GM12872 (cell line): ENCODE data around the gene PLXNB2.

ENCODE experiments used
- TF ChIP-seq, protein P1 (sequence below): IDR thresholded peaks from 3 replicates; pipeline ENCODE4 v1.5.1; 2011; ENCODE audit warnings: low read depth, mild to moderate bottlenecking, low read length, moderate library complexity; ENCODE audit not compliant: insufficient read depth

PLXNB2 gene

DNA sequence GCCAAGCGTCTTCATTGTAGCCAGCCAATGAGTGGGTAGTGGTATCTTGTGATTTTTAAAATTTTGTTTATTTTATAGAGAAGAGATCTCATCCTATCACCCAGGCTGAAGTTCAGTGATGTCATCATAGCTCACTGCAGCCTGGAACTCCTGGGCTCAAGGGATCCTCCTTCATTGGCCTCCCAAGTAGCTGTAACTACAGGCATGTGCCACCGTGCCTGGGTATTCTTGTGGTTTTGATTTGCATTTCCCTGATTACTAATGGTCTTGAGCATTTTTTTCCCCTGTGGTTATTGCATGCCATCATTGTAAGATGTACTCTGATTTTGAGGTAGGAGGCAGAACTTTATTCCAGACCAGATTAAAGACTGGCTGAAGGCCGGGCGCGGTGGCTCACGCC is 21.8 kb upstream of the PLXNB2 start:
- TF ChIP-seq, protein P1, sequence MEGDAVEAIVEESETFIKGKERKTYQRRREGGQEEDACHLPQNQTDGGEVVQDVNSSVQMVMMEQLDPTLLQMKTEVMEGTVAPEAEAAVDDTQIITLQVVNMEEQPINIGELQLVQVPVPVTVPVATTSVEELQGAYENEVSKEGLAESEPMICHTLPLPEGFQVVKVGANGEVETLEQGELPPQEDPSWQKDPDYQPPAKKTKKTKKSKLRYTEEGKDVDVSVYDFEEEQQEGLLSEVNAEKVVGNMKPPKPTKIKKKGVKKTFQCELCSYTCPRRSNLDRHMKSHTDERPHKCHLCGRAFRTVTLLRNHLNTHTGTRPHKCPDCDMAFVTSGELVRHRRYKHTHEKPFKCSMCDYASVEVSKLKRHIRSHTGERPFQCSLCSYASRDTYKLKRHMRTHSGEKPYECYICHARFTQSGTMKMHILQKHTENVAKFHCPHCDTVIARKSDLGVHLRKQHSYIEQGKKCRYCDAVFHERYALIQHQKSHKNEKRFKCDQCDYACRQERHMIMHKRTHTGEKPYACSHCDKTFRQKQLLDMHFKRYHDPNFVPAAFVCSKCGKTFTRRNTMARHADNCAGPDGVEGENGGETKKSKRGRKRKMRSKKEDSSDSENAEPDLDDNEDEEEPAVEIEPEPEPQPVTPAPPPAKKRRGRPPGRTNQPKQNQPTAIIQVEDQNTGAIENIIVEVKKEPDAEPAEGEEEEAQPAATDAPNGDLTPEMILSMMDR = no peak

DNA sequence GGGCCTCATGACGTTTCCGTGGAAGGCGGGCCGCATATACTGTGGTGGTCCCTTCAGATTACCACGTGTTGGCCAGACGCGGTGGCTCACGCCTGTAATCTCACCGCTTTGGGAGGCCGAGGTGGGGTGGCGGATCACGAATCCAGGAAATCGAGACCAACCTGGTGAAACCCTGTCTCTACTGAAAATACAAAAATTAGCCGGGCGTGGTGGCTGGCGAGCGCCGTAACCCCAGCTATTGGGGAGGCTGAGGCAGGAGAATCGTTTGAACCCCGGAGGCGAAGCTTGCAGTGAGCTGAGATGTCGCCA is 20.2 kb upstream of the PLXNB2 start:
- TF ChIP-seq, protein P1 = no peak

DNA sequence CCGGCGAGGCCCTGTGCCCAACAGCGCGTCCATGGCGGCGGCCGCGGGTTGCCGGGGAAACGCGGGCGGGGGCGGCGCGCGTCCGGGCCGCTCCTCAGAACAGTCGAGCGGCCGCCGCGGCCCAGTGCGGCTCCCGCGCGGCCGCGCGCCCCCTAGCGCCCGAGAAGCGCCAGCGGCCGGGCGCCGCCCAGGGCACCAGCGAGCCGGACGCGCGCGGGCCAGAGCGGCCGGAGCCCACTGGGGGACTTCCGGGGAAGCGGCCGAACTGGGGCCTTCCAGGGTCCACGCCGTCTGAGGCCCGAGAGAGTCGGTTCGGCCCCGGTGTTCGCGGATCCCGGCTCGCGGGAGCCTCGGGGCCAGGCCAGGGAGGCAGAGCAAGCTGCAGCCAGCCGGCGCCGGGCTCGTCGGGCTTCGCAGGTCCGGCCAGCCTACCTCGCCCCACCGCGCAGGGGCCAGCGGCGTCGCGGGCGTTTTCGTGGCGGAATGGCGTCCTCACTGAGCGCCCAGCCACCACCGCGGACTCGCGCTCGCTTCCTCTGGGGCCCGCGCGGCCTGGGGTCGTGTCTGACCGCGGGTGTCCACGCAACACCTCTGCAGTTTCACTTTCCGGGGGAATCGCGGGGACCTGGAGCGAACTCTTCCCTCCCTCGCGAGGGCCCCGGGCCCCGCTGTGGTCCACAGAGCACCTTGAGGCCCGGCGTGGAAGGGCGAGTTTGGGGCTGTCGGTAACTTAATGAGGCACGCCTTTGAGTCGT is 19.7 kb upstream of the PLXNB2 start, which contains the start of gene DENND6B:
DENND6B (minus strand) TSS at position 57 of the 755 bp plus-strand sequence; CDS start at position 33, 24 bp downstream.
- TF ChIP-seq, protein P1 = peak; percentile 54; the same call in 1 of the 3 replicates

- TF ChIP-seq, protein P1 = no peak
Observed at GRCh38 chr22:50326225-50326955, 18.9 kb upstream of the PLXNB2 start.

DNA sequence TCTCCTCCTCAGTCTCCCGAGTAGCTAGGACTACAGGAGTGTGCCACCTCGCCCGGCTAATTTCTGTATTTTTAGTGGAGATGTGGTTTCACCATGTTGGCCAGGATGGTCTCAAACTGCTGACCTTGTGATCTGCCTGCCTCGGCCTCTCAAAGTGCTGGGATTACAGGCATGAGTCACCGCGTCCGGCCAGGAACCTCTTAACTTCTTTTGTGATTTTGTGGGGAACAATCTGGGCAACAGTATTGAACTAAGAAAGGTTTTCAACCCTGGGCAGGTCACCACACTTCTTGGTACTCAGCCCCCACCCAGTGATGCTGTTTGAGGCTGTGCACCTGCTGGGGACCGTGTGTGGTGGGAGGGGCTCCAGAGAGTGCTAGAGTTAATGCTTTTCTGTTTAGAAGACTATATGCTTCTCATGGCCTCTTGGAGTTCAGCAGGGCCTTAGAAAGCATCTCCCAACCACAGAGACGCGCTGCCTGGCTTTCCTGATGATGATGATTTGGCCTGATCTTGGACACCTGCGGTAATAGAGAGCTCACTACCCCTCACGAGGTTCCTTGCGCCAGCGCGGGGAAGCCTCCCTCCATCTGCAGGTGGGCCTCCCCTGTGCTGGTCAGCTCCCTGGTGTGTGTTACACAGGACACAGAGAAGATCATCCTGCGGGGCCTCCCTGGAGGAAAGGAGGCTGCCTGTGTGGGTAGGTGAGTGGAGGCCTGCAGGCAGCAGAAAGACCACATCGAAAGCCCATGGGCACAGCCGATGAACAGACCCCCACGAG is 18.2 kb upstream of the PLXNB2 start:
- TF ChIP-seq, protein P1 = no peak

- TF ChIP-seq, protein P1 = no peak
Observed at GRCh38 chr22:50323900-50324299, 16.5 kb upstream of the PLXNB2 start.
